NCI-H345 treated with DMSO at 0.1 percent for 48 hours (cell line): Measurements from ENCODE around the gene SEZ6.

Experiments used
- DNase-seq: peaks from one replicate; lab custom pipeline; 2025; ENCODE audit not compliant: unreplicated experiment; lab: John Stamatoyannopoulos, UW

SEZ6 gene

DNA sequence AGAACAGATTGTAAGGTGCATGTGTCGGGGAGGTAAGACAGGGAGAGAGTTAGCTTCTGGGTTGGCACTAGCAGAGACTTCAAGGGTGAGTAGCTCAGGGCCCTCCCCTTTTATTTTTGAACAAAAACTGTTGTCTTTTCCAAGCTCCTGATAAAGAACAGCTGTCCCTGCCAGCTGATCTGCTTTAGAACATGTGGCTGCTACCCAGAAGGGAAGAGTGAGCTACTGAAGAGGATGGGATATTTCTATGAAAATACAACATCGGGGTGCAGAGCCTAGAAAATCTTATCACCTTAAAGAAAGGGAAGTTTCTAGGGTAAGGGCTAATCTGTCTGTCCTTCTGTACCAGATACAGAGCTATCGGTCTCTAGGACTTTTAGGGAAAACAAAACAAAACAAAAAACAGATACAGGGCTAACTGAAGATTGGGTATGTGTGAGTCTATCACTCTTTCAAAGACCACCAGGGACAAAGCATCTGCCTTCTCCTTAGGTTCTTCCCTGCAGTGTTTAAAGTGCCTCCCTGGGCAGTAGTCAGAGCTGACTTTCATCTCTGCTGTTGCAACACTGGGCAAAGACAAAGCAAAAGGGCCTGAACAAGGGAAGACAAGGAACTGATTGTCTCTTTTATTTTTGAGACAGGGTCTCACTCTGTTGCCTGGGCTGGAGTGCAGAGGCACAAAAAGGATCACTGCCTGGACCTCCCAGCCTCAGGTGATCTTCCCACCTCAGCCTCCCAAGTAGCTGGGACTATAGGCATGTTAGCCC lies 97.9 kb downstream of the SEZ6 start:
- no peak for DNase-seq

DNA sequence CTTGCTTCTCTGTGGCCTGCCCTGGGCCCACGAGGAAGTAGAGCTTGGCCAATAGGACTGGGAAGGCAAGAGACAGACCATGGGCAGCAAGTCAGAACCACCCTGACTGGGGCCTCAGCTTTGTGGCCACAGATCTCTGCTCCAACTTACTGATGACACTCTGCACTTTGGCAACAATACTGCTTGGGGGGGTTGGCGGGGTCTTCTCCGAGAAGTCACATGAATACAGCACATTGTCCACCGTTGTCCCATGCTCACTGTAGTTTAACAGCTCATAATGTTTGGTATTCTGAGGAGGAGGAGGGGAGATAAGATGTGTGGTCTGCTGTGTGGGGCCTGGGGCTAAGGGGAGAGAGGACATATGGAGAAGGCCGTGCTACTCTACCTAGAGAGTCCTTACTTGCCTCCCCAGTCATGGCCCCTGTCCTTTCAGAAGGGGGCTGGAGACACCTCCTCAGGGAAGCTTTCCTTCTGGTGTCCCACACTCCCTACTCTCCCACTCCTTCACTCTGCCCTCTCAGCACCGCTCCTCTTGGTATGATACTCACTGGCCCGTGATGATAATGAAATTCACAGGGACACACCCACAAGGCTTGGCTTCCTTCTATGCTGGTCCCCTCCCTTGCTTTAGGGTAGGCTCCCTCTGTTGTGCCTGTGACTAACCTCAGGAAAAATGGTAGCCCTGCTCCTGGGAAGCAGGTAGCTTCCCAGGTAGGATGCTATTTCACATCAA lies 99.0 kb downstream of the SEZ6 start:
- no peak for DNase-seq

DNA sequence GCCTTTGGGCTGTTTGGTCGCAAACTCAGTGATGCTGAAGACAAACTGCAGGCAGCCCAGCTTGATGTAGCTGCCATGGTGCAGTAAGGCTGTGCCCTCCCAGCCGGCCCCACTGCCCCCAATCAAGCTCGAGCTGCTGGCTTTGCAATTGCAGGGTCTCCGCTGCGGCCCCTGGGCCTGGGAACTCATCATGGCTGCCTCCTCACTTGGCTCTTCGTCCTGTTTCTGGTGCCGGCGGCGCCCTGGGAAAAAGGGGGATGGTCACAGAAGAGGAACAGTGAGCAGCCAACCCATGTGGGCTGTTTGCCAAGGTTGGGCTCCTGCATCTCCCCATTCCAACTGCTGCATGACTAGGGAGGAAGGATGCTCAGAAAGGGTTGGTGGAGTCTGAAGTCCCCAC lies 99.6 kb downstream of the SEZ6 start:
- no peak for DNase-seq
